GM21717 (cell line): ENCODE measurements around the gene DAB2IP.

Experiments used
- ATAC-seq: cut with Tn5 transposase; IDR thresholded peaks from one replicate; pipeline ENCODE4 v1.9.1; 2021; ENCODE audit warnings: mild to moderate bottlenecking, moderate library complexity; ENCODE audit not compliant: unreplicated experiment

DAB2IP gene

DNA sequence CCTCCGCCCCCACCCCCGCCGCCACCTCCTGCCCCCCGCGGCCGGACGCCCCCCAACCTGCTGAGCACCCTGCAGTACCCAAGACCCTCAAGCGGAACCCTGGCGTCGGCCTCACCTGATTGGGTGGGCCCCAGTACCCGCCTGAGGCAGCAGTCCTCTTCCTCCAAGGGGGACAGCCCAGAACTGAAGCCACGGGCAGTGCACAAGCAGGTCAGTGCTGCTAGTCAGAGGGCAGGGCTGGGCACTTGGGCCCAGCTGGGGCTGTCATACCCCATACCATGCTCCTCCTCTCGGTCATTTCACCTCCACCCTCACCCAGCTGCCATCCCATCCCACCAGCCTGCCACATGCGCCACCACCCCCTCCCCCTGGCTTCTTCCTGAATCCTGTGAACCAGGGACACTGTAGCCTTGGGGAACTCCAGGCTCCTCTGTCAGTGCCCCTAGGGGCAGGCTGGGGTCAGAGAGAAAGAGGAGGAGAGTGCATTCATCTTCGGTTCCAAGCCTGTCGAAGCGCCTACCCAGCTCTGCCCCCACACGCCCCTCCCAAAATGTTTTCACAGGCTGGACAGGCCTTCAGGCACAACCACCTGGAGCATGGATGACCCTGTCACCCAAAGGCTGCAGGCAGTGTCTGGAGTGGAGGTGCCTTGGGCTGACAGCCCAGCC lies 122.0 kb downstream of the DAB2IP start:
- no peak for ATAC-seq

- no peak for ATAC-seq
These were observed 122.7 kb downstream of the DAB2IP start for GRCh38 chr9:121773954-121774714.

DNA sequence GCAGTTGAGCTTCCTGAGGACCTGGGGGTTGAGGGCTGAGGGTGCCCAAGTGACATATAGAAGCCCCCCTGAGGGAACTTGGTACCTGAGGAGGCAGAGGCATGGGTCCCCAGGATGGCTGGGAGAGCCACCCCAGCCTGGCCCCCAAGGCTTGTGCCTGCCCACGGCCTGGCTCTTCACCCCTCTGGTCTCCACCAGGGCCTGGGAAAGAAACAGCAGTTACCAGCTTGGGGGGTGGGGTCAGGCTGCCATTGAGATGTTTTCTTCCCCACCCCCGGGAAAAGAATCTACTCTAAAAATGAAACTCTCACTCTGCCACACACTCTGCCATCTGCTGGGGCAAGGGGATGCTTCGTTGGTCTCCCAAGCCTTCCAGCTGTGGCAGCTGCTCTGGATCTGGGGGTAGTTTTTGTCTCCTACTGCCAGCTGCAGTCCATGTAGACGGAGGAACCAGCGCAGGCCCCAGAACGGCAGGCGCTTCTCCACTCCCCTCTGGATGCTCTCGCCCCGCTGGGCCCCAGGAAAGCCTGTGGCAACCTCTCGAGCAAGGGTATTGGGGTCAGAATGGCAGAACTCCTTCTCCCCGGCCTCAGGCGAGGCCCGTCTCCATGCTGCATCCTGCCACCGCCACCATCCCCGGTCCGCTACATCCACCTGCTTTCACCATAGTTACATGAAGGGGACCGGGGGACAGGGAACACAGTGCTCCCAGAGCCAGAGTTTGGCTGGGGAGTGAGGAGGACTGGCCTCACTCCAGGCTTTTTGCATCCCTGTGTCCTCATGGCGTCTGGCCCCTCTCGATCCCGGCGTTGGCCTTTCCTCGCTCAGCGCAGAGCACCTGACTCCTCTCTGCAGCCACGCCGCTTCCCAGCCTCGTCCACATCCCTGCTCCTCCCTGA lies 123.5 kb downstream of the DAB2IP start:
- no peak for ATAC-seq

GRCh38 chr9:121776001-121776738 lies 124.7 kb downstream of the DAB2IP start:
- ATAC-seq = no peak

DNA sequence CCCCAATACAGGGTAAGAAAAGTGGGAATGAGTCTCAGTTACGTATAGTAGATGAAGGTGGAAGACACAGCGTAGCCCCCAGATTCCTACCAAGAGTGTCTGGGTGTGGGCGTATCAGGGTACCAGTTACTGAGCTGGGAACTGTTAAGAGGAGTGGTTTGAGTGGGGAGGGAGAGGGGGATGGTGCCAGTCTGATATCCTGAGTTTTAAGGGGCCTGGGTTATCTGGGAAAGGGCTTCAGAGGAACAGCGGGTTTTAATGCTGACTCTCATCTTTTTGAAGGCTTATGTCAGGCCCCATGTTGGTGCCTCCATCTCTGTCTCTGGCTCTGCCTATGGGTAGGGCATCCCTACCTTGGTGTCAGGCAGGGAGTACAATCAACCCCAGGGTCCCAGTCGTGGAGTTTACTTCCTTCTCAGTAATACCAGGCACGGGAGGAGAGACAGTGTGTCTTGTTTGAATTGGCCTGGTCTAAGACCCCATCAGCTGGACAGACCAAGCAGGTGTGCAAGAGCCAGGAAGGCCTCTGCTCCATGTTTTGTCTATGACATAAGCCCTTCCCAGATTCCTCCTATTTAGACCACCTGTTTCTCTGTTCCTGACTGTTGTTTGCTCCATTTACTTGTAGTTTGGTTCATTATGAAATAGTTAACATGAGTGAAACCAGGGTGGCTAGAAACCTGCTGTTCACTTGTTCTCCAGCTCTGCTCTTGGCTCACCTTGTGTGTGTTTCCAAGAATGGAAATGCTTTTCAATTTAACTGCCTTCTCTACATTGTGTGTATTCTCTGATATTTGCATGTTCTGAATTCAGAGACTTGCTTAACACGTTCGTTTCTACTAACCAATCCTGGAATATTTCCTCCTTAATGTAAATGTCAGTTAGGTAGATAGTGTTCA lies 125.6 kb downstream of the DAB2IP start:
- ATAC-seq = no peak

- ATAC-seq = no peak
These were observed 127.1 kb downstream of the DAB2IP start for GRCh38 chr9:121778252-121779225.

DNA sequence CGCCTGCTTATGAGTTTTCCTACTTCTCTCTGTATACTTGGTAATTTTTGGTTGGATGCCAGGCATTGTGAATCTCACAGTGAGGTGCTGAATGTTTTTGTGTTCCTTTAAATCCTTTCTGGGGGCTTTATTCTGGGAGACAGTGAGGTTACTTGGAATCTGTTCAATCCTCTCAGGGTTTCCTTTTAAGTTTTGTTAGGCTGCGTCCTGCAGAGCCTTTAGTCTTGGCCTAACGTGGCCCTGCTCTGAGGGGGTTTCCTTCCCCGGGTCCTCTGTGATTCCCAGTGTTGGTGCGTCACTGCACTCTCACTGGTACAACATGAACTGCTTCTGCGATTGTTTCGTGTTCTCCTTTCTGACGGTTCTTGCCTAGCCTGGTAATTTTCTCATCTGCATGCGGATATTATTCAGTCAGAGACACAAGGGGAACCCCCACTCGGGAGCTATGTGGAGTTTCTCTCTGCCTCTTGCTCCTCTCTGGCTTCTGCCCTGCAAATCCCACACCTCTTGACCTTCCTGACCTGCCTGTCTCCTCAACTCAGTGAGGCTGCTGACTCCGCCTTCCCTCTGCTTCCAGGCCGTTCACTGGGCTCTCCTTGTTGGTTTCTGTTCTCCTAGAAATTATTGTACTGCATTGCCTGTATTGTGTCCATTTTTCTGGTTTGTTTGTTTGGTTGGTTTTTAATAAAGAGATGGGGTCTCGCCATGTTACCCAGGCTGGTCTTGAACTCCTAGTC lies 128.1 kb downstream of the DAB2IP start:
- no peak for ATAC-seq

DNA sequence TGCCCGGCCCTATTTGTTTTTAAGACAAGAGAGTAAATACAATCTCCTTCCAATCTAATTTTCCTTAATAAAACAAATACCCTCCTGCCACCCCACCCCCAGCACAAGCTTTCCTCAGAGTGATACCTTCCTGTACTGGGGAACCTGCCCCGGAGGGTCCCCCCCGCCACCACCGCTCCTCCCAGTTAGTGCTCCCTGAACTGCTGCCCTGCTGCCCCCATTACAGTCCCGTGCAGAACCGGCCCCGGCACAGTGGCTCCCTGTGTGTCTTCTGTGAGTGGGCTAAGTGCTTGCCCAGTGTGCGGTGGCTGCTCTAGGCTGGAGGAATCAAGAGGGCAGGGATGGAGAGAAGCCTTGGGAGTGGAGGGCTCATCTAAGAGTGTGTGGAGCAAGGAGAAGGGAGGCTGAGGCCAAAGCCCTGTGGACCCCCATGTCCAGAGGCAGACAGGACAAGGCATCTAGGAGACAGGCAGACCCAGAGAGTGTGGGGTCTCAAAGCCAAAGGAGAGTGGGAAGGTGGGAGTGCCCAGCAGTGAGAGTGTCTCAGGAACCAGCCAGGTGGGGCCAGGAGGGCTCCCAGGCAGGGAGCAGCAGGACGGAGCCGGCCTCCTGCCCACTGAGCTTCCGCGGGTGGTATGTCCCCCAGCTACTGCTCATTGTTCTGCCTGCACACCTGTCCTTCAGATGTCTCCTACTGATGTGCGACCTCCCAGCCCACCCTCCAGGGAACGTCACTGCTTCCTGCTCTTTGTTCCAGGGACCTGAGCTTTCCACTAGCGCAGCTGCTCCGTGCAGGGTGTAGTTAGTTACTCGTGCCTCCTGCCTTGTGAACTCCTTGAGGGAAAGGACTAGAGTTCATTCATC lies 129.0 kb downstream of the DAB2IP start:
- ATAC-seq = no peak

DNA sequence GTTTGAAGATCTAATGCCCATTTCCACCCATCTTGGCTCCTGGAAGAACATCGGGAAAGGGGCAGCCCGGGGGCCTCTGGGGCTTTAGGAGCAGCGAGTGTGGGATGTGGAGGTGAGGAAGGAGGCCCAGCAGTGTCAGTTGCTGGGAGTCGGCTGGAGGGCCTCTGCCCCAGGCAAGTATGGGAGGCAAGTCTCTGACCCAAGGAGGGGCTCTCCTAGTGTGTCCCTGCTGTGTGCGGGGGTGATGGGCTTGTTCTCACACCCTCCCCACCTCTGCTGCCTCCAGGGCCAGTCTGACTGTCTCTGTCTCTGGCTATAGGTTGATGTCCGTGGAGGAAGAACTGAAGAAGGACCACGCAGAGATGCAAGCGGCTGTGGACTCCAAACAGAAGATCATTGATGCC lies 129.7 kb downstream of the DAB2IP start:
- no peak for ATAC-seq

DNA sequence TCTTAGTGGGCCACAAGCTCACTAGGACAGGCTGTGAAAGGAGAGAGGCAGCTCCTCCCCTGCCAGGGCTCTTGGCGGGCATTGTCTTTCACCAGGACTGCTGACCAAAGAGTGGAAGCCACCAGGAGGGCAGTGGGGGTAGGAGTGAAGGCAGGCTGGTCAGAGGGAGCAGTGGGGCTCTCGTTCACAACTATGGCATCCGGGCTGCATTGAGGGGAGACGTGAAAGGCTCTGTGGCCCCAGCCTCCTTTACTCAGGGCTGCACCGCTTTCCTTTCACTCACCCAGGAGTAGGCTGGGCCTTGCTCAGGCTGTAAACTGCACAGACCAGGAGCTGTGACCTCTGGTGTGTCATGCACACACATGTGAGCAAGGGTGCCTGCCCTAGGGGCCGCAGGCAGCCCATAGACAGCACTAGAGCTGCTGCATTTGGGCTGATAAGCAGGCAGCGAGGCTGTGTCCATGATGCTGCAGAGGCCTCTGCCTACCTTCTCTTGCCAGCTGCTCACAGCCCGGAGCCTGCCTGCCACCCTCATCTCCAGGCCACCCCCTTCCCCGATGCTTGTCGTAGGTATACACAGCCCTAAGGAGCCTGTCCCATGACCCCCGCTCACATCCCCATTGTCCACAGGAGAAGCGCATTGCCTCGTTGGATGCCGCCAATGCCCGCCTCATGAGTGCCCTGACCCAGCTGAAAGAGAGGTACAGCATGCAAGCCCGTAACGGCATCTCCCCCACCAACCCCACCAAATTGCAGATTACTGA lies 130.4 kb downstream of the DAB2IP start:
- ATAC-seq = no peak

DNA sequence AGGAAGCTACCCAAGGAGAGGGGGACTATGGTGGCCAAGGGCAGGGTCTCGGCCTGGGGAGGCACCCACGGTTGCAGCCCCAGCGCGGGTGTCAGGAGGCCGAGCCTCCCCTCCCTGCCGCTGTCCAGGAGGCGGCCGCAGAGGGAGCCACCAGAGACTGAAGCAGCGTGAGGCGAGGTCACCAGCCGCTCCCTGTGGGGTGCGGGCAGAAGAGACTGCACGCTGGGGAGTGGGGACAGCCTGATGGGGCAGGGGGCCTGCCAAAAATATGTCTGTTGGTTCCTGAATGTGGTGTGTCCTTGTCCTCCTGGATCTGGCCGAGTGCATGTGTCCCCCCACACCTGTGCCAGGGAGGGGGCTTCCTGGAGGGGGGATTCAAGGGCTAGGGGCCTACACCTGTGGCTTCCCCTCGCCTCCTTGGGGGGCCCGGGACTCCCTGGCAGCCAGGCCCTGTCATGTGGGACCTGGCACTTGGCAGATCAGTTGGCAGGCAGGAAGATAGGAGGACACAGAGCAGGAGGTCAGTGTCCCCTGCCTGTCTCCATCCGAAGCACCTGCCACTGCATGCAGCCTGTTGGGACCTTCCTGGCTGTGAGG lies 131.2 kb downstream of the DAB2IP start:
- no peak for ATAC-seq

DNA sequence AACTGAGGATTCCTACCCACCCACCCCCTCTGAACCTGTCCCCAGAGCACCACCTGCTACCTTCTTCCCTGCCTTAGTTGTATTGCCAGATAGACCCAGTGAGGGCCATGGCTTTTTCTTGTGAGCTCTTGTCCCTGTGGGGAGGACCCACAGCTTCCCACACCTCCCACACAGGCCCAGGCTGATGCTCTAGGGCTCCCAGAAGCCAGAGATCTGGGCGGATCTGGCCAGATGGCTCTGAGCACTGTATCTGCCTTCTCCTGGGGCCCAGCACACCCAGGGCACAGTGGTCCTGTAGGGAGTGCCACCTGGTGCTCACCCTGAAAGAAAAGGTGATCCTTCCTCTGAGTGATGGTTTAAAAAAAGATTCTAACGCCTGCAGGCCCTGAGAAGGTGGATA lies 131.7 kb downstream of the DAB2IP start:
- no peak for ATAC-seq

- no peak for ATAC-seq
These were observed 132.4 kb downstream of the DAB2IP start for GRCh38 chr9:121783521-121784507.

GRCh38 chr9:121784731-121785411 lies 133.4 kb downstream of the DAB2IP start:
- ATAC-seq = no peak
